ENCODE data around the gene REN. TPM values are rescaled to one million over a fixed set of nuclear protein-coding genes. Genes with fewer than 3 reads are reported as not detected.

Gene REN
- total RNA-seq, 1 experiment from 2014 or later, result not detected

GRCh38 chr1:204194771-204195170 is 28.6 kb upstream of the REN start:
- H3K27ac ChIP-seq (ENCODE audit: low read length), result no peak overlapping the region
- H3K79me2 ChIP-seq (ENCODE audit: low read length), result no peaks in the 10 kb centered on the region
- H3K4me3 ChIP-seq (ENCODE audit: low read length), result no peak overlapping the region
- H4K20me1 ChIP-seq (ENCODE audit: insufficient read depth, low read depth, low read length), result no peaks in the 10 kb centered on the region
- H3K27me3 ChIP-seq (ENCODE audit: low read length), result no peaks in the 10 kb centered on the region
- H3K9me2 ChIP-seq (replicated peaks; ENCODE audit: insufficient read depth, low read length), result no peaks in the 10 kb centered on the region
- H3K36me3 ChIP-seq (ENCODE audit: insufficient read depth, low read length), result no peaks in the 10 kb centered on the region
- DNase-seq, result no peak
- H3K9me3 ChIP-seq (ENCODE audit: low read length), result no peaks in the 10 kb centered on the region
- H3K4me1 ChIP-seq (ENCODE audit: low read length), result no peaks in the 10 kb centered on the region
- H2AFZ ChIP-seq (ENCODE audit: low read length), result no peak overlapping the region
- no peak overlapping the region for H3K9ac ChIP-seq (ENCODE audit: low read length)
- H3K4me2 ChIP-seq (ENCODE audit: low read depth, low read length, poor library complexity, severe bottlenecking), result no peak overlapping the region

- no peaks in the 10 kb centered on the region for H3K9me2 ChIP-seq (replicated peaks; ENCODE audit: insufficient read depth, low read length)
- H2AFZ ChIP-seq (ENCODE audit: low read length), result no peak overlapping the region
- no peak for DNase-seq
- no peaks in the 10 kb centered on the region for H3K27me3 ChIP-seq (ENCODE audit: low read length)
- H3K9ac ChIP-seq (ENCODE audit: low read length), result no peak overlapping the region
- H3K36me3 ChIP-seq (ENCODE audit: insufficient read depth, low read length), result no peaks in the 10 kb centered on the region
- H4K20me1 ChIP-seq (ENCODE audit: insufficient read depth, low read depth, low read length), result no peaks in the 10 kb centered on the region
- no peaks in the 10 kb centered on the region for H3K4me1 ChIP-seq (ENCODE audit: low read length)
- no peak overlapping the region for H3K4me2 ChIP-seq (ENCODE audit: low read depth, low read length, poor library complexity, severe bottlenecking)
- no peak overlapping the region for H3K4me3 ChIP-seq (ENCODE audit: low read length)
- H3K27ac ChIP-seq (ENCODE audit: low read length), result no peak overlapping the region
- no peaks in the 10 kb centered on the region for H3K9me3 ChIP-seq (ENCODE audit: low read length)
- no peaks in the 10 kb centered on the region for H3K79me2 ChIP-seq (ENCODE audit: low read length)
Measured at GRCh38 chr1:204194080-204194479, 27.9 kb upstream of the REN start.

- Histone ChIP-seq H3K27me3 (ENCODE audit: low read length) (no peaks in the 10 kb centered on the region), H4K20me1 (ENCODE audit: insufficient read depth, low read depth, low read length) (no peaks in the 10 kb centered on the region), H3K27ac (ENCODE audit: low read length) (no peak overlapping the region), H3K79me2 (ENCODE audit: low read length) (no peaks in the 10 kb centered on the region), H3K36me3 (ENCODE audit: insufficient read depth, low read length) (no peaks in the 10 kb centered on the region), H3K4me3 (ENCODE audit: low read length) (no peak overlapping the region), H2AFZ (ENCODE audit: low read length) (no peak overlapping the region), H3K4me1 (ENCODE audit: low read length) (no peaks in the 10 kb centered on the region), H3K4me2 (ENCODE audit: low read depth, low read length, poor library complexity, severe bottlenecking) (no peak overlapping the region), H3K9me2 (replicated peaks; ENCODE audit: insufficient read depth, low read length) (no peaks in the 10 kb centered on the region), H3K9me3 (ENCODE audit: low read length) (no peaks in the 10 kb centered on the region), H3K9ac (ENCODE audit: low read length) (no peak overlapping the region)
- no peak for DNase-seq
Measured at GRCh38 chr1:204192589-204193352, 26.6 kb upstream of the REN start.

- no peak overlapping the region for H3K27ac ChIP-seq (ENCODE audit: low read length)
- no peak overlapping the region for H3K9ac ChIP-seq (ENCODE audit: low read length)
- no peak overlapping the region for H3K4me2 ChIP-seq (ENCODE audit: low read depth, low read length, poor library complexity, severe bottlenecking)
- no peaks in the 10 kb centered on the region for H3K4me1 ChIP-seq (ENCODE audit: low read length)
- no peaks in the 10 kb centered on the region for H3K9me2 ChIP-seq (replicated peaks; ENCODE audit: insufficient read depth, low read length)
- no peaks in the 10 kb centered on the region for H3K79me2 ChIP-seq (ENCODE audit: low read length)
- no peak for DNase-seq
- no peaks in the 10 kb centered on the region for H3K9me3 ChIP-seq (ENCODE audit: low read length)
- no peaks in the 10 kb centered on the region for H3K36me3 ChIP-seq (ENCODE audit: insufficient read depth, low read length)
- H4K20me1 ChIP-seq (ENCODE audit: insufficient read depth, low read depth, low read length), result no peaks in the 10 kb centered on the region
- no peak overlapping the region for H3K4me3 ChIP-seq (ENCODE audit: low read length)
- no peaks in the 10 kb centered on the region for H3K27me3 ChIP-seq (ENCODE audit: low read length)
- no peak overlapping the region for H2AFZ ChIP-seq (ENCODE audit: low read length)
Measured at GRCh38 chr1:204192046-204192445, 25.9 kb upstream of the REN start.

- no peaks in the 10 kb centered on the region for H3K9me2 ChIP-seq (replicated peaks; ENCODE audit: insufficient read depth, low read length)
- no peak for DNase-seq
- H3K4me3 ChIP-seq (ENCODE audit: low read length), result no peak overlapping the region
- H3K27ac ChIP-seq (ENCODE audit: low read length), result no peak overlapping the region
- no peaks in the 10 kb centered on the region for H3K79me2 ChIP-seq (ENCODE audit: low read length)
- no peak overlapping the region for H3K9ac ChIP-seq (ENCODE audit: low read length)
- H4K20me1 ChIP-seq (ENCODE audit: insufficient read depth, low read depth, low read length), result no peaks in the 10 kb centered on the region
- H3K36me3 ChIP-seq (ENCODE audit: insufficient read depth, low read length), result no peaks in the 10 kb centered on the region
- H3K27me3 ChIP-seq (ENCODE audit: low read length), result no peaks in the 10 kb centered on the region
- no peaks in the 10 kb centered on the region for H3K9me3 ChIP-seq (ENCODE audit: low read length)
- H3K4me2 ChIP-seq (ENCODE audit: low read depth, low read length, poor library complexity, severe bottlenecking), result no peak overlapping the region
- H3K4me1 ChIP-seq (ENCODE audit: low read length), result no peaks in the 10 kb centered on the region
- no peak overlapping the region for H2AFZ ChIP-seq (ENCODE audit: low read length)
Measured at GRCh38 chr1:204191456-204191855, 25.3 kb upstream of the REN start.

GRCh38 chr1:204190212-204191211 is 24.4 kb upstream of the REN start:
- no peak overlapping the region for H3K4me2 ChIP-seq (ENCODE audit: low read depth, low read length, poor library complexity, severe bottlenecking)
- H3K4me1 ChIP-seq (ENCODE audit: low read length), result no peaks in the 10 kb centered on the region
- no peaks in the 10 kb centered on the region for H3K9me3 ChIP-seq (ENCODE audit: low read length)
- no peak overlapping the region for H2AFZ ChIP-seq (ENCODE audit: low read length)
- no peaks in the 10 kb centered on the region for H3K27me3 ChIP-seq (ENCODE audit: low read length)
- no peak for DNase-seq
- H3K36me3 ChIP-seq (ENCODE audit: insufficient read depth, low read length), result no peaks in the 10 kb centered on the region
- no peak overlapping the region for H3K9ac ChIP-seq (ENCODE audit: low read length)
- no peak overlapping the region for H3K4me3 ChIP-seq (ENCODE audit: low read length)
- no peaks in the 10 kb centered on the region for H4K20me1 ChIP-seq (ENCODE audit: insufficient read depth, low read depth, low read length)
- no peaks in the 10 kb centered on the region for H3K79me2 ChIP-seq (ENCODE audit: low read length)
- H3K27ac ChIP-seq (ENCODE audit: low read length), result no peak overlapping the region
- H3K9me2 ChIP-seq (replicated peaks; ENCODE audit: insufficient read depth, low read length), result no peaks in the 10 kb centered on the region

GRCh38 chr1:204188959-204189639 is 23.0 kb upstream of the REN start:
- no peak for DNase-seq
- Histone ChIP-seq H3K27me3 (ENCODE audit: low read length) (no peaks in the 10 kb centered on the region), H3K9ac (ENCODE audit: low read length) (no peak overlapping the region)

GRCh38 chr1:204186597-204186996 is 20.5 kb upstream of the REN start:
- H3K4me1 ChIP-seq (ENCODE audit: low read length), result no peaks in the 10 kb centered on the region
- no peak overlapping the region for H3K27ac ChIP-seq (ENCODE audit: low read length)
- H3K9me2 ChIP-seq (replicated peaks; ENCODE audit: insufficient read depth, low read length), result no peaks in the 10 kb centered on the region
- H3K79me2 ChIP-seq (ENCODE audit: low read length), result no peaks in the 10 kb centered on the region
- H3K36me3 ChIP-seq (ENCODE audit: insufficient read depth, low read length), result no peaks in the 10 kb centered on the region
- no peak overlapping the region for H3K4me2 ChIP-seq (ENCODE audit: low read depth, low read length, poor library complexity, severe bottlenecking)
- DNase-seq, result no peak
- no peak overlapping the region for H2AFZ ChIP-seq (ENCODE audit: low read length)
- H3K9ac ChIP-seq (ENCODE audit: low read length), result no peak overlapping the region
- no peak overlapping the region for H3K4me3 ChIP-seq (ENCODE audit: low read length)
- H4K20me1 ChIP-seq (ENCODE audit: insufficient read depth, low read depth, low read length), result no peaks in the 10 kb centered on the region
- no peaks in the 10 kb centered on the region for H3K9me3 ChIP-seq (ENCODE audit: low read length)
- H3K27me3 ChIP-seq (ENCODE audit: low read length), result no peaks in the 10 kb centered on the region

More at GRCh38 chr1:204188959-204189639, 23.0 kb upstream of the REN start:
- no peaks in the 10 kb centered on the region for H3K79me2 ChIP-seq (ENCODE audit: low read length)
- H3K4me1 ChIP-seq (ENCODE audit: low read length), result no peaks in the 10 kb centered on the region
- no peak overlapping the region for H2AFZ ChIP-seq (ENCODE audit: low read length)
- H3K4me3 ChIP-seq (ENCODE audit: low read length), result no peak overlapping the region
- no peaks in the 10 kb centered on the region for H3K9me2 ChIP-seq (replicated peaks; ENCODE audit: insufficient read depth, low read length)
- H3K4me2 ChIP-seq (ENCODE audit: low read depth, low read length, poor library complexity, severe bottlenecking), result no peak overlapping the region
- H4K20me1 ChIP-seq (ENCODE audit: insufficient read depth, low read depth, low read length), result no peaks in the 10 kb centered on the region
- H3K27ac ChIP-seq (ENCODE audit: low read length), result no peak overlapping the region
- H3K36me3 ChIP-seq (ENCODE audit: insufficient read depth, low read length), result no peaks in the 10 kb centered on the region
- no peaks in the 10 kb centered on the region for H3K9me3 ChIP-seq (ENCODE audit: low read length)
